ENCODE data around the gene HIRA. TPM values are rescaled to one million over a fixed set of nuclear protein-coding genes. Genes with fewer than 3 reads are reported as not detected.
A peak's percentile ranks its signal among the peaks of the same experiment; 100 is the strongest.

HIRA gene
- total and polyA plus RNA-seq, 9 of the 15 experiments (the other 6 are each of a cell fraction or from before 2014, with no cell fraction given) = 0.96 to 132 (median 58.4) TPM

- TF ChIP-seq AFF1 (IDR thresholded peaks at IDR 0.05; ENCODE audit: low read depth in 1 of 2, partially characterized antibody in 2 of 2) (no peak), FOXJ3 (CRISPR knock-in tag; IDR thresholded peaks at IDR 0.05) (no peak), GATA2 (CRISPR knock-in tag; IDR thresholded peaks at IDR 0.05) (no peak), SUPT5H (IDR thresholded peaks at IDR 0.05) (peak; percentile 46; the same call in 1 of the 2 replicates), ZNF449 (CRISPR knock-in tag; IDR thresholded peaks at IDR 0.05) (no peak), CBX5 (IDR thresholded peaks at IDR 0.05; ENCODE audit: borderline replicate concordance, low read depth) (no peak), NFXL1 (CRISPR knock-in tag; IDR thresholded peaks at IDR 0.05) (no peak), ATF2 (CRISPR knock-in tag; IDR thresholded peaks at IDR 0.05) (no peak), ZNF121 (CRISPR knock-in tag; conservative IDR thresholded peaks at IDR 0.05) (no peak), ZNF592 (IDR thresholded peaks at IDR 0.05) (no peak), AFF4 (CRISPR knock-in tag; IDR thresholded peaks at IDR 0.05) (peak; percentile 53; the same call in 1 of the 2 replicates), ZKSCAN3 (CRISPR knock-in tag; IDR thresholded peaks at IDR 0.05) (no peak), SRSF9 (IDR thresholded peaks at IDR 0.05; ENCODE audit: borderline replicate concordance, low read depth, low read length) (no peak)
Observed at GRCh38 chr22:19463008-19463407, 31.5 kb upstream of the HIRA start (continued).
